HG02571 (cell line): ENCODE data around the gene FHIT.
"Not testable (repeated sequence)": the region's sequence is repeated elsewhere in the genome, so short reads cannot be mapped to it uniquely, and the experiment has no call there.

Source experiments
- ATAC-seq: cut with Tn5 transposase; IDR thresholded peaks from one replicate; pipeline ENCODE4 v1.9.1; 2021; ENCODE audit warnings: mild to moderate bottlenecking, moderate library complexity; ENCODE audit not compliant: unreplicated experiment

Gene FHIT

DNA sequence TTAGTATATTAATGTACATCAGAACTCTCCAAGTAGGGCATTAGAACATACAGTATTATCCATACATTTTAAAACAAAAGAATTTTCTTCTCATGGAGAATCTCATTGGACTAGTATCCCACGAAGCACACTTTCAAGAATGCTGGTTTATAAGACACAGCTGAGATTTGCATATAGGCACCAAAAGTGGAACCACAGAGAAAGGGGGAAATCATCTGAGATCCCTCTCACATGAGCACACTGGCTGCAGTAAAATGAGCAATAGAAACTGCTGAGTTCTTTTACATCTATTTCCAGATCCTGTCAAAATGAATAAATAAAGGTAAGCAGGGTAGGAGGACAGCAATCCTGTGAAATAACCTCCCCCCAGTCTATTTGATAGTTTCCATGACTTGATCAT is 665.3 kb downstream of the FHIT start:
- ATAC-seq: no peak

DNA sequence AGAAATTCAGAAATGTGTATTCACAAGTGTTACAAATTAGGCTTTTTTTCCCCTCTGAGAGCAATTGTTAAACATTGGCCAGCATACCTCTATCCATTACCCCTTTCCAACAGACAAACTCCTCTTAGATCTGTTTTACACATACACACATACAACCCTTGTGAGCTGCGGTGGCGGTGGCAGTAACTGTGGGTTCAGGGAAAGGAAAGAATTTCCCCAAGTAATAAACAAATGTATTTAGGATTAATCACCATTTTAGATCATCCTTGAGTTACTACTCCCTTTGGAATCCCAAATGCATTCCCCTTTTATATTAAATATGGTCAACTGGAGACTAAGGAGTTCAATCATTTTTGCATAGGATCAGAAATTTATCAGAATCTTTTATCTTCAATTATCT is 667.0 kb downstream of the FHIT start:
- no peak for ATAC-seq

DNA sequence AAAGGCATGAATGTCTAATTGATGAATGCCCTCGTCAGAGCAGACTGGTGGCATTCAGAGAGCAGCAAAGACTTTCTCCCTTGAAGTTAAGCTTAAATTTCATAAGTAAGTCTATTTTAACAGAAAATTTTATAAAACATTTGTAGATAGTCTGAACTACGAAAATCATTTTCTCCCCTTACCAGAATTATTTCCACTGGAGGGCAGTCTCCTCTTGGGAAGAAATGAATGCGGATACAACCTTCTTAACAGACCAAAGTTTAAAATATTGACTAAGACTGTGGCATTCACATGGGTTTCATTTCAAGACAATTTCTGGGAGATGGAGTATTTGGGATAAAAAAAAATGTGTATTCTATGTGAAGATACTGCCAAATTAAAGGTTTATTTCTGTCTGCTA is 669.0 kb downstream of the FHIT start:
- no peak for ATAC-seq

DNA sequence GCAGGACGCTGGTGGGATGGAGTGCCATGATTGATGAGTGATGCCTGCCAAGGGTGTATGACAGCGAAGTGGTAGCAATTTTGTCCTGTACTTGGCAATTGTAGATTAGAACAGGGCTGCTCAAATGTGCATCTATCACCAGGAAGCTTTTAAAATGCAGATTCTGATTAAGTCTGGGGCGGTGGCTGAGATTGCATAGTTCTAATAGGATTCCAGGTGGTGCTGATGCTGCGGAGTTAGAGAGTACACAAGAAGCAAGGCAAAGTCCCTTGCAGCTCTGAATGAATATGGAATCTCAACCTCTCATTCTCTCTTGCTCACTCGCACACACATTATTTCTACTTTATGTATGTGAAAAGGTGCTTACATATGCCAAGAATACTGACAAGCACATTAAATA is 670.4 kb downstream of the FHIT start:
- no peak for ATAC-seq

GRCh38 chr3:60579734-60580133 is 671.5 kb downstream of the FHIT start:
- ATAC-seq: no peak

- ATAC-seq: no peak
Observed at GRCh38 chr3:60578936-60579335, 672.3 kb downstream of the FHIT start.

GRCh38 chr3:60577601-60578000 is 673.7 kb downstream of the FHIT start:
- no peak for ATAC-seq

GRCh38 chr3:60575718-60576272 is 675.5 kb downstream of the FHIT start:
- no peak for ATAC-seq

DNA sequence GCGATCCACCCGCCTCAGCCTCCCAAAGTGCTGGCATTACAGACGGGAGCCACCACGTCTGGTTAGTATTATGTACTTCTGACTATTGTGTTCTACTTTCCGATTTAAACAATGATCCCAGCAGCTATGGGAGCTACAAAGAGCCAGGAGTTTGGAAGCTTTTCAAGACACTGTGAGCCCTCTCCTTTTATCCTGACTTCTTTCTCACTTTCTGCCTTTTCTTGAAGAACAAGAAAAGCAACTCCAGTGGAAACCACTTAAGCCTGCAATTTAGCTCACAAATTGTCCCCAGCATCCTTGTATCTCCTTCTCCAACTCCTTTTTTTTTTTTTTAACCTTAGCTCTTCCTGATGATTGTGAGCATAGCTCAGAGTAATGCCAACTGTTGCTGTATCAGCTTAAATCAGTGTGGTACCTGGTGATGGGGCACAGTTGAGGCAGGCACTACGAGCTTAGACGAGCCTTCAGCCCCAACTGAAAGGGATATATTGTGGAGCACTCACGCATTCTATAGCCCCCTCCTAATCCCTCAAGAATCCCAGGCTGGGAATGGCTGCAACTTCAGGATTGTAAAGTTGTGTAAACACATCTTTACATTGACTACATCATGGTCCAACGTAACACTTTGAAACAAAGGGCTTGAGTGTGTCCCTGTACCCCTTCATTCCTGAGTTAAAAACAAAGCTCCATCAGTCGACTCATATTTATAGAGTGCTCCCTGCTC is 677.0 kb downstream of the FHIT start:
- ATAC-seq: no peak

DNA sequence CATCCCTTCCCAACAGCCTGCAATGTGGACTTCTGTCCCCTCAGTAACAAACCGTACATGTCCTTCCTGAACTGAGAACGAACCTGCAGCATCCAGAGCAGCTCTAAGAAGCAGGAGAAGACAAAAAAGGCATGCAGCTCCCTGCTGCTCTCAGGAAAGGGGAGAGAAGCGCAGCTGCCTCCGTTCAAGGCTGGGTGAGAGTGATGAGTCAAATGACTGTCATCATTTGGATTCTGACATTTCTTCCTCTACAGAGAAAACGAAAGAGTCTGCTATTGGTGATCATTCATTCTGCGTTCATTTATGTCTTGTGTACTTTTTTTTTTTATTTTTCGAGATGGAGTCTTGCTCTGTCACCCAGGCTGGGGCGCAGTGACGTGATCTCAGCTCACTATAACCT is 677.8 kb downstream of the FHIT start:
- no peak for ATAC-seq

DNA sequence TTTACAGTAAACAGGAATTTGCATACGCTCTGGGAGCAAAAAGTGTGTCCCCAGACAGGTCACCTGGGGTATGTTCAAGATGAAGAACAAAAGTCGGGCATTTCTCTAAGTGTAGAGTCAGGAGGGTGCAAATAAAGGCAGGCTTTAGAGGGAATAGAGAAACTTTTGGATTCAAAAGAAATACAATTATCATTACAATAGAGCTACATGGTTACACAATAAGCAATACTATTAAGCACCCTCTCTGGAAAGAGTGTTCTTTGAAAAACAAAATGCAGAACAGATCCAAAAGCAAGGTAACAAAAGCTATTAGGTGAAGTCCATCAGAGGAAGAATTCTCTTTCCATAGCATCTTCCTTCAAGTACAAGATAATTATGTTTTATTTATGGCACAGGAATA is 679.7 kb downstream of the FHIT start:
- ATAC-seq: no peak

DNA sequence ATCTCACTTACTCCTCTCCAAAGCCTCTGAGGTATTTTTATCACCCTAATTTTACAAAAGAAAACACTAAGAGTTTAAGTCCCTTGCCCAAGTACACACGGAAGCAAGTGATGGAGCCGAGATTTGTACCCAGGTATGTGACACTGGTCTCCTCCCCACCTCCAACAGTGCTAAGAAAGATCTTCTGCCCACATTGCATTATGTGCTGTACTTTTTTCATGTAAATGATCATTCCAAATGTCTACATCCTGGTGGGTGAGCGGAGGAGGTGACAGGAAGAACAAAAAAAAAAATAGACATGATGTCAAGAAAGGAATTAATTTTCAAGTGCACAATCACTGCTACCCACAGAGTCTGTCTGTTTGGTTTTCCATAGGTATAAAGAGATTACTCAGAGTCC is 694.1 kb downstream of the FHIT start:
- no peak for ATAC-seq

DNA sequence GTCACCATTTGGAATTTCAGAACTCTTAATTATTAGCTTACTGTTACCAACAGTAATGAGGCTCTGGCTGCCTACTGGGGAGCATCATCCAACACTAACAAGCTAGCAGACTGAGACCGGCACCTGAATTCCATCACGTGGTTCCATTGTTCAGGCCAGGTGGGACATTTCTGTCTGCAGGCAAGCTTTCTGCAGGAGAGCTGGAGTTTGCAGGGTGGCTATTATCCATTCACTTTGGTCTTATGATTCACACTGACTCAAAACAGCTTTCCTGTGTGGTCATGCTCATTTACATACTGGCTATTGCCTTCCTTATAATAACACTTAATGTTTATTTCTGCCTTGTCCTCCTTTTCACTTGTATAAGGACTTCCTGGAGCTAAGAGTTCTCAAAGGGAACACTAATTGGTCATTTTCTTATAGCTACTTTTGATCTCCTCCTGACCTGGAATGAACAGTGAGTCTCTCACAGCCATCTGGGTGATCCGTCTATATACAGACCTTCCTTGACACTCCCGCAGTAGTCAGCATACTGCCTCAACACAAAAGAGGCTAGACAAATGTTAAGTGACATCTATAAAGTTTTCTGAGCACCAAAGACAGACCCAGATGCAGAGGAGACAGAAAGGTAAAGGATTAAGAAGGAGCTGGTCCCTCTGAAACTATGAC is 695.4 kb downstream of the FHIT start:
- ATAC-seq: peak; percentile 81

- peak; percentile 40 for ATAC-seq
Observed at GRCh38 chr3:60553144-60553543, 698.1 kb downstream of the FHIT start.

DNA sequence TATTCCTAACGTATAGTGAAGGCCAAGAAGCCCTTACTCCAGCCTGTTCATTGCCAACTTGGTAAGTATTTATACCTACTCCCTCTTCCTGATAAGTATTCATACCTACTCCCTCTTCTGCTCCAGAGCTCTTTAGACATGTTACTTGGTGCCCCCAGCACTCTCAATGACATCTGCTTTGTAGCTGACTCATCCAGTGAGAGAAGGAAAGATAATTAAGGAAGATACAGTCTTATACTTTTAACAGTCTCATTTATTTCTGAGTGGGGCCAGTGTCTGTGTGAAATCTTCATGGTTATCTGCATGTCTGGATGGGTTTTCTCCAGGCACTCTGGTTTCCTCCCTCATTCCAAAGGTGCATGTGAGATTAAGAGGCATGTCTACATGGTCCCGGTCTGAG is 698.7 kb downstream of the FHIT start:
- ATAC-seq: no peak

- no peak for ATAC-seq
Observed at GRCh38 chr3:60551455-60552209, 699.6 kb downstream of the FHIT start.

DNA sequence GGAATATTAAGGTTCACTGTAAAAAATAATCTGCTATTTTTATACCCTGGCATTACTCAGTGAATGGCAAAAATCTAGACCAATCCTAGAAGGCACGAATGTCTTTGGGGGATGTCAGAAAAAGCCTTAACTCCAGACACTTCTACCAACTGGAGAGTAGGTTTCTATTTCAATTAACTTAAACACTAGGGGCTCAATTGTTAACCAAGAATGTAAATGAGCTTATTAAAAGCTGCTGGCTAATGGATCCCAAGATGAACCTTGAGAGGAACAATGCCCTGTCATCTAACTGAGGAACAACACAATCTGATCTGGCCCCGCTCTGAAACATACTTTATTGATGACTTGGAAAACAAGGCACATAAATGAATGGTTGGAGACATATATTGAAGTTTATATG is 701.4 kb downstream of the FHIT start:
- no peak for ATAC-seq

- no peak for ATAC-seq
Observed at GRCh38 chr3:60542995-60543394, 708.3 kb downstream of the FHIT start.

- not testable (repeated sequence) for ATAC-seq
Observed at GRCh38 chr3:60539394-60539793, 711.9 kb downstream of the FHIT start.

GRCh38 chr3:60536420-60536819 is 714.8 kb downstream of the FHIT start:
- no peak for ATAC-seq

GRCh38 chr3:60531759-60532158 is 719.5 kb downstream of the FHIT start:
- ATAC-seq: no peak

- ATAC-seq: no peak
Observed at GRCh38 chr3:60528651-60529050, 722.6 kb downstream of the FHIT start.
